NCI-H1092 (cell line): Measurements from ENCODE around the gene TBC1D1.

Experiments used
- DNase-seq: peaks from one replicate; lab custom pipeline; 2025; lab: John Stamatoyannopoulos, UW

The TBC1D1 gene

DNA sequence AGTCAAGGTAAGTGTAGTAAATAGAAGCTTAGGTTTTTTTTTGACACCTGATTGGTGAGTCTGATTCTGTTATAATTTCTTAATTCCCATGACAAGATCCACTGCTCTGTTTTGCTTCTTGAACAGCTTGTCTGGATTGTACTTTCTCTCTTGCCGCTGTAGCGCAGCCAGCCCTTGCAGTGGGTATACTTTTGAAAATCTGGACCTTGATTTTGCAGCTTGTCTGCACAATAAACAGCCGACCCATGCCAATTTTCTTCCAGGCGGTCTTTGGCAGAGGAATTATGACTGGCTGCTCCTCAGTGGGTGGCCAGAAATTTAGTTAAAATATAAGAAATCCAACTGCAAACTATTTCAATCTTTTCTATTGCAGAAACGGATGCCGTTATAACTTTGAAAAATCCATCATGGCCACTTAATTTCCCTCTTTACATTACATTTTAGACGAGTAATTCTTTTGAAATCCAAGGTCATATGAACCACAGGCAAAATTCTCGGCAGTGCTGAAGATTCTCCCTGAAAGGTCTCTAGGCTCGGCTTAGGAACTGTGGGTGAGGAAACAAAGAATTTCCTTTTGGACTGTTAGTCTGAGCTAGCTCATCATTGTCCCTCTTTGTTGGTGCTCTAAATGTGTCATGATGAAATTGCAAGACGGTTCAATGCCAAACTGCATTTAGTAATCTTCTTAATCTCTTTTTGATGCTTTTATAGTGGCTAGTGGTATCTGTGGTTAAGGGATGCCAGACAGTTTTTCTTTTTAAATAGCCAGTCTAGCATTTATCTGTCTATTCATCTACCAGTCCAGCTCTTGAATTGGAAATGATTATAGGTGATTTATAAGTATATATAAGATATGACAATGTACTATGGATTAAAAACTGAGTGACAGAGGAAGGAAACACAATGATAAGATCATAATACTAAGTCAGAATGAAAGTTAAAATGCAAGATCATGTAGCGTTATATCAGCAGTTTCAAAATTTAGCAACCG lies 37.8 kb downstream of the TBC1D1 start:
- no peak for DNase-seq

DNA sequence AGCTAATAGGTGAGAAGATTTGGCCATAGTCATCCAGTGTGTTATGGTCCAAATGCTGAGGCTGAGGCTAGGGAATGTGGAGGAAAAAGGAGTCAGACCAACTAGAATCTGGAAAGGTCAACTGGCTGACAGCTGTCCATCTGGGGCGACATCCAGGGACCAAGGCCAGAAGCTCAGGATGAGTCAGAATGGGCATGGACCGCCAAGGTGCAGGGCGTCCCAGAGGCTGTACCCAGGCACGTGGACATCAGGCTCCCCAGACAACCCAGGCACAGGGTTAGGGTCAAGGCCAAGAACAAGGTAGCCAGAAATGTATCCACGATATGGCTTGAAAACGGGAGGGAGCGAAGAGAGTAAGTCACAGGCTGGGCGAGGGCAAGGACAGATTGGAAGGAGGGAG lies 43.2 kb downstream of the TBC1D1 start:
- no peak for DNase-seq

DNA sequence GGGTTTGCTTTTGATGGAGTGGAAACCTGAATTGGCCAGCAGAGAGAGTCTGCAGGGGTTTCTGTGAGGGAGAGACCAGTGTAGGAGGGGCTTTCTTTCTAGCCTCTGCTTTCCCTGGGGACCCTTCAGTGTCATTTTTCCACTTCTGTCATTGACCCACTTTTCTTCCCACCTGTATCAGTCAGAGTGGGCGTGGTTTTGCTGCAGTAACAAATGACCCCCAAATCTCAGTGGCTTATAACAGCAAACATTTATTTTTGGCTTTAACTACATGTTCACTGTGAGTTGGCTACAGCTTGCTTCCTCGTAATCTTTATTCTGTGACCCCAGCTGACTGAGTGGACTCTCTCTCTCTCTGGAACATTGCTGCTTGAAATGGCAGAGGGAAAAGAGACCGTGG lies 43.7 kb downstream of the TBC1D1 start:
- DNase-seq, result no peak

- no peak for DNase-seq
Measured at GRCh38 chr4:37935026-37935425, 44.1 kb downstream of the TBC1D1 start.

DNA sequence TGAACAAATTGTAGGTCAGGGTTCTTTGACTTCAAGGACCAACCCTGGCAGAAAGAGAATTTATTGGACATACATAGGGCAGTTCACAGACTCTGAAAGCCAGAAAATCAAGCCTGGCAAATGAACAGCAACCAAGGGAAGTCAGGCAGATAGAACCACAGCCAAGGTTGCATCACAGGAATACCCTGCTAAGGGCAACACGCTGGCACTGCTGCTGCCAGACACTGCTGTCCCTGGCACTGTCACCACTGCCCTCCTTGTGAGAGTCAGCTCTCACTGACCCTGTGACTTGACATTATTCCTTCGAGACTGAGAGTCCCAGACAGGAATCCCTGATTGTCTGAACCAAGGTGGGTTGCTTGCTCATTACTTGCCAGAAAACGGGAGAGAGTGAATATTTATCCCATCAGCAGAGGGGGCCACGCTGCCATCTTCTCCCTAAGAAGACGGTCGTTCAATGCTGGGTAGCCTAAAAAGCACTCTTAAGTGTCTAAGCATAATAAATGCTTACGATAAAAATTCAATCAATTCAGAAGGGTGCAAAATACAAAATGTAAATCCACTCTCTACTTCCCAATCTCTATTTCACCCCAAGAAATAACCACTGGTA lies 46.1 kb downstream of the TBC1D1 start:
- no peak for DNase-seq

DNA sequence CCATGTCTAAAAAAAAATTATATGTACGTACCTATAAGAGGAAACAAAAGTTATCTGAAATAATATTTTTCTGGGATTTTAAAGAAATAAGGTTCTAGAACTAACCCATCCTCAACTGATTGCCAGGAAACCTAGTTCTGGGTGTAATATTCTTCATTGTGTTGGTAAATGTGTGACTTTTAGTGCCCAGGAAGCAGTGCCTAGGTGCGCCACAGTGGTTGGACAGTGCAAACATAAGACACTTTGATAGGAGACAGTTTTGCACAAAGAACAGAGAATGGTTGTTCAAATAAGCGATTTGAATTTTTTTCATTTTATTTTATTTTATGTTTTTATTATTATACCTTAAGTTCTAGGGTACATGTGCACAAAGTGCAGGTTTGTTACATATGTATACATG lies 47.3 kb downstream of the TBC1D1 start:
- DNase-seq, result no peak

DNA sequence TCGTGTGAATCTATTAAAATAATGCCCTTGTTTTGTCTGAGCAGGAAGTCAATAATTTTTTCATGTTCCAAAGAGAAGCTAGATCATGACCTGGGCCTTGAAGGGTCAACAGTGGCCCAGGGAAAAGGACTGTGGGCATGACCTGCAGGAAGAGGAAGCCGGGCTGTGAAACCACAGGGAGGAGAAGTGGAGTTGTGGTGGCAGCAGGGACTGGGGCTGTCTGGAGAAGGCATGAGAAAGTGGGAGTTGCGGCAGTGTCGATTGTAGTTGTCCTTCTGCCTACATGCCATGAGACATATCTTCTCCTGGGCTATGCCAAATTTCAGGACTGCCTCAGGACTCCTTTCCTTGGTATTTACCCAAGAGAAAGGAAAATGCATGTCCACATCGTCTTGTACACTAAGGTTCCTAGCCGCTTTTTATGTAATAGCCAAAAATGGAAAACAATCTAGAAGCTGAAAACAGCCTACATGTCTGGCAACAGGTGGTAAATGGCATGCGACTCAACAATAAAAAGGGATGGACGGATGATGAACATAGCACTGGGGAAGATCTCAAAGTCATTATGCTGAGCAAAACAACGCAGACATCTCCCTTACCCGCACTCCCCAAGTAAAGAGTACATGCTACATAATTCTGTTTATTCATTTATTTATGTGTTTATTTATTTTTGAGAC lies 55.8 kb downstream of the TBC1D1 start:
- no peak for DNase-seq

DNA sequence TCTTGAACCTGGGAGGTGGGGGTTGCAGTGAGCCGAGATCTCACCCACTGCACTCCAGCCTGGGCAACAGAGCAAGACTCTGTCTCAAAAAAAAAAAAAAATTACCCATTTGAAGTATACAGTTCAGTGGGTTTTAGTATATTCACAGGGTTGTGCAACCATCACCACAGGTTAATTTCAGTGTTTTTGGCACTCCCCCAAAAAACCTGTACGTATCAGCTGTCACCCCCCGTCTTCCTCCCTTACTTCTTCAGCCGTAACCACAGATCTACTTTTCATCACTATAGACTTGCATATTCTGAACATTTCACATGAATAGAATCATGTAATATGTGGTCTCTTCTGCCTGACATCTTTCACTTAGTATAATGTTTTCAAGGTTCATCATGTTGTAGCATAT lies 57.7 kb downstream of the TBC1D1 start:
- no peak for DNase-seq

DNA sequence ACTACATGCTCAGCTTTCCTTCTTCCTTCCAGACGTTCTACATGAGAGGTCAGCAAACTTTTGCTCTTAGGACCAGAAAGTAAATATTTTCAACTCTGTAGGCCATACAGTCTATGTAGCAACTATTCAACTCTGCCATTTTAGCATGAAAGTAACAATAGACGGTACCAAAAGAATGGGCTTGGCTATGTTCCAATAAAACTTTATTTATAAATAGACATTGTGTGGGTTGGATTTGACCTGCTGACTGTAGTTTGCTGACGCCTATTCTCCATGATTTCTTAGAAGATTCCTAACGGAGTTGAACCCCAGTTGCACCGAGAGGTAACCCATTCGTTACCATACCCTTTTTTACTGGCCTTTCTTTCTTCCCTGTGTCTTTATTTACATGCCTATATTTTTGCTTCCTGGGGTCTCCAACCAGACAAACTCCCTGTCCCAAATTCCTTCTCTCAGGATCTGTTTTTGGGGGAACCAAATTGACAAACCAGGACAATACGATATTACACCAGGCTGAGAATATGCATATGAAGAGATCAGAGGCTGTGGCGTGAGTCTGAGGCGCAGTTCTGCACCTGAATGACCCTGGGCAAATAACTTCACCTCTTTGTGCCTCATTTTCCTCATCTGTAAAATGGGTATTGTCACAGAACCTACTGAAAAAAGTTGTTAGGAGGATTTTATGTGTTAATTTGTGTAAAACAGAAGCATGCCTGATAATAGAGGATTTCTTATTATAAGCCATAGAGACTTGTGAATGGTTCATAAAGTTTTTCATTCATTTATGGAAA lies 58.9 kb downstream of the TBC1D1 start:
- no peak for DNase-seq

- no peak for DNase-seq
Measured at GRCh38 chr4:37951461-37952352, 60.8 kb downstream of the TBC1D1 start.

- no peak for DNase-seq
Measured at GRCh38 chr4:37953156-37953555, 62.3 kb downstream of the TBC1D1 start.

- no peak for DNase-seq
Measured at GRCh38 chr4:37953620-37954293, 62.9 kb downstream of the TBC1D1 start.

DNA sequence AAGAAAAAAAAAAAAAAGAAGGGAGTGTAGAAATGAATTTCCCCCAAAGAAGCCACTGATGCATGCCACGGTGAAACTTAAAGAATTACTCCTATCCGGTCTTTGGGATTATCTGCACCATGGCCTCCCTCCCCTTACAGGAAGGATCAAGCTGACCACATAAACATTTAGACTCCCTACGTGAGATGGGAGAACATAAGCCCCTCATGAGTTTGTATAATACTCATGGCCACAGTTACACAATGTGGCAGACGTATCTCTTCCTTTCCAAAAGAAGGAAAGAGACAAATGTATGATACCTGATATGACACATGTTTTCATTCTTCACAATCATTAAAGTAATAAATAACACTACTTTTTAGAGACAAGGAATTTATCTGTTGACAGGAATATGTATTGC lies 66.1 kb downstream of the TBC1D1 start:
- DNase-seq, result no peak

DNA sequence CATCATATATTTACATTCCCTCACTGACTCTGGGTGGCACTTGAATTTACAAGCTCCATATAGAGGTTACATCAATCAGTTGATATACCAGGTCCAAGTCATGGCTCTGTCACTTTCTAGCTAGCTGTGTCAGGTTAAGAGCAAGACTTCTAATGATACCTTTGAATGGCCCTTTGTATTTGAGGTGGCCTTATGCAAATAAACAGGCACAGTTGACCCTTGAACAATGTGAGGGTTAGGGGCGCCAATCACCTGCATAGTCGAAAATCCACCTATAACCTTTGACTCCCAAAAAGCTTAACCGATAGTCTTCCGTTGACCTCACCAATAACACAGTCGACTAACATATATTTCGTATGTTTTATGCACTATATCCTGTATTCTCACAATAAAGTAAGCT lies 68.0 kb downstream of the TBC1D1 start:
- no peak for DNase-seq

- DNase-seq, result no peak
Measured at GRCh38 chr4:37960098-37960497, 69.2 kb downstream of the TBC1D1 start, which contains the start of gene PTTG2. PTTG2 (plus strand) TSS chr4:37960398; CDS start chr4:37960435, 37 bp downstream.

DNA sequence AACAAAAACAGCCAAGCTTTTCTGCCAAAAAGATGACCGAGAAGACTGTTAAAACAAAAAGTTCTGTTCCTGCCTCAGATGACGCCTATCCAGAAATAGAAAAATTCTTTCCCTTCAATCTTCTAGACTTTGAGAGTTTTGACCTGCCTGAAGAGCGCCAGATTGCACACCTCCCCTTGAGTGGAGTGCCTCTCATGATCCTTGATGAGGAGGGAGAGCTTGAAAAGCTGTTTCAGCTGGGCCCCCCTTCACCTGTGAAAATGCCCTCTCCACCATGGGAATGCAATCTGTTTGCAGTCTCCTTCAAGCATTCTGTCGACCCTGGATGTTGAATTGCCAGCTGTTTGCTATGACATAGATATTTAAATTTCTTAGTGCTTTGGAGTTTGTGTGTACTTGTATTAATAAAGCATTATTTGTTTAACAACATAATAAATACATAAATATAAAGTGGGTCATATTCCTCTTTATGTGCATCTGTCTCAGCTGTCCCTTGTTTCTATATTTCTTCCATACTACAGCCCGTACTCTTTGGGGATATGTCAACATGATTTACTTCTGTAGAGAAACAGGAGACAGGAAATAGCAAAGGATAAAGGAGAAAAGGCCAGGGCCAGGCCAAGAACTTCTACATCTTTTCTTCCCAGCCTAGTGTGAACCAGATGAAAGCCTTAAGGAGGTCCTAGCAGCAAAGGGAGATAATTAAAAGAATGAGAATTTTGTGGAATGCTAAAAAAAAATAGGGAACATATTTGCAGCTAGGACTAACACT lies 70.0 kb downstream of the TBC1D1 start:
- no peak for DNase-seq

- DNase-seq, result no peak
Measured at GRCh38 chr4:37964734-37965457, 74.0 kb downstream of the TBC1D1 start.

GRCh38 chr4:37966044-37966443 lies 75.2 kb downstream of the TBC1D1 start:
- DNase-seq, result no peak

DNA sequence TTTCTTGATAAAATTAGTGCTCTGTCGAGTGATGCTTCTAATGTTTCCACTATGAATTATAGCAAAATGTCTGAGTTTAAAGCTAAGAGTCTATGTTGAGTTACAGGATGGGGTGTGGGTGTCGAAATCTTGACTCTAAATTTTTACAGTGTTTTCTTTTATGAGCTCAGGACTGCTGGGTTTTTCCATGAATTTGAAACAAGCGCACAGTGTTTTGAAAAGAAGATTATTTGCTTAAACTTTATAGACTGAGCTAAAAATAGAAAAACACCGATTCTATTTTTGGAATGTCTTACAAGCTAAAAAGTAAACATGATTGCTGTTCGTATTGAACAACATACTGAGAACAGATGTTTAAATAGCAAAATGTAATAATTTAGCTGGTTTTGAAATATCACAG lies 76.9 kb downstream of the TBC1D1 start:
- no peak for DNase-seq
